Measurements from ENCODE around the gene CASK. TPM values are rescaled to one million over a fixed set of nuclear protein-coding genes. Genes with fewer than 3 reads are reported as not detected.

The CASK gene
- total RNA-seq, 1 donor from 2014 or later: 41.0 TPM

DNA sequence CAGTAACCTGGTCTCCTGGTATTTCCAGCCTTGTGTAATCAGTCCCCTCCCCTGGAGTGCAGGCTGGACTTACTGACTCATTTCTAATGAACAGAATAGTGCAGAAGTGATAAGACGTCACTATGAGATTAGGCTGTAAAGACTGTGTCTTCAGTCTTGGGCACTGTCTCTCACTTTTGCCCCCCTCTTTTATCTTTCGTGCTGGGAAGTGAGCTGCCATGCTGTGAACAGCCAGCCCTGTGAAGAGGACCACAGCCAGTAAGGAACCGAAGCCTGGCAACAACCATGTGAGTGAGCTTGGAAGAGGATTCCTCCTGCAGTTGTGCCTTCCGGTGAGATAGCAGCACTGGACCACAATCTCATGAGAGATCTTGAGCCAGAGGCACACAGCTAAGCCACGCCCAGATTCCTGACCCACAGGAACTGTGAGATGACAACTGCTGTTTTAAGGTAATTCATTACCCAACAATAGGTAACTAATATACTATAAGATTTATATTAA is 302.1 kb downstream of the CASK start:
- H3K36me3 ChIP-seq: no peaks in the 10 kb centered on the region
- H3K27me3 ChIP-seq: no peaks in the 10 kb centered on the region
- TF ChIP-seq, protein P1, sequence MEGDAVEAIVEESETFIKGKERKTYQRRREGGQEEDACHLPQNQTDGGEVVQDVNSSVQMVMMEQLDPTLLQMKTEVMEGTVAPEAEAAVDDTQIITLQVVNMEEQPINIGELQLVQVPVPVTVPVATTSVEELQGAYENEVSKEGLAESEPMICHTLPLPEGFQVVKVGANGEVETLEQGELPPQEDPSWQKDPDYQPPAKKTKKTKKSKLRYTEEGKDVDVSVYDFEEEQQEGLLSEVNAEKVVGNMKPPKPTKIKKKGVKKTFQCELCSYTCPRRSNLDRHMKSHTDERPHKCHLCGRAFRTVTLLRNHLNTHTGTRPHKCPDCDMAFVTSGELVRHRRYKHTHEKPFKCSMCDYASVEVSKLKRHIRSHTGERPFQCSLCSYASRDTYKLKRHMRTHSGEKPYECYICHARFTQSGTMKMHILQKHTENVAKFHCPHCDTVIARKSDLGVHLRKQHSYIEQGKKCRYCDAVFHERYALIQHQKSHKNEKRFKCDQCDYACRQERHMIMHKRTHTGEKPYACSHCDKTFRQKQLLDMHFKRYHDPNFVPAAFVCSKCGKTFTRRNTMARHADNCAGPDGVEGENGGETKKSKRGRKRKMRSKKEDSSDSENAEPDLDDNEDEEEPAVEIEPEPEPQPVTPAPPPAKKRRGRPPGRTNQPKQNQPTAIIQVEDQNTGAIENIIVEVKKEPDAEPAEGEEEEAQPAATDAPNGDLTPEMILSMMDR (IDR thresholded peaks at IDR 0.05): no peak
- no peak for TF ChIP-seq POLR2AphosphoS5 (IDR thresholded peaks at IDR 0.05; ENCODE audit: insufficient read depth in 1 of 2, low read depth in 1 of 2)
- TF ChIP-seq POLR2A (IDR thresholded peaks at IDR 0.05): no peak
- intact Hi-C loops (cut with DNase I): no loop called here
- no peaks in the 10 kb centered on the region for H3K9me3 ChIP-seq
- no peaks in the 10 kb centered on the region for H3K4me1 ChIP-seq
- no peak overlapping the region for H3K4me3 ChIP-seq
- H3K27ac ChIP-seq: no peak overlapping the region
- no peak for DNase-seq (ENCODE audit: extremely low spot score in 2 of 2)

DNA sequence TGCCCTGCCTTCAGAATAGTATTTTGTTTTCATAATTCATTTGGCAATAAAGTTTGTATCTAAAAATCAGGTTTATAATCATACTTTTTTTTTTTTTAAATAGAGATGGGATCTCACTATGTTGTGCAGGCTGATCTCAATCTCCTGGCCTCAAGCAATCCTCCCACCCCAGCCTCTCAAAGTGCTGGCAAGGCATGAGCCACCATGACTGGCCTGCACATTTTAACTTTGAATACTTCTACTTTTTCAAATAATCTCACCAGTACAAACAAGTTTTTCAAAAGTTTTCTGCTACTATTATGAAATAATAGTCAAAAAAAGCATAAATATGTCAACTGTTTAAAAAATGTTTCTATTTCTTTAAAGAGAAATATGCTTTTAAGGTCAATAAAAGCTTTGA is 304.1 kb downstream of the CASK start:
- H3K36me3 ChIP-seq: no peaks in the 10 kb centered on the region
- H3K27me3 ChIP-seq: no peaks in the 10 kb centered on the region
- TF ChIP-seq POLR2A (IDR thresholded peaks at IDR 0.05): no peak
- TF ChIP-seq POLR2AphosphoS5 (IDR thresholded peaks at IDR 0.05; ENCODE audit: insufficient read depth in 1 of 2, low read depth in 1 of 2): no peak
- TF ChIP-seq, protein P1 (IDR thresholded peaks at IDR 0.05): no peak
- no peak for DNase-seq (ENCODE audit: extremely low spot score in 2 of 2)
- H3K4me3 ChIP-seq: no peak overlapping the region
- H3K4me1 ChIP-seq: no peaks in the 10 kb centered on the region
- intact Hi-C loops (cut with DNase I): no loop called here
- no peaks in the 10 kb centered on the region for H3K9me3 ChIP-seq
- H3K27ac ChIP-seq: no peak overlapping the region

DNA sequence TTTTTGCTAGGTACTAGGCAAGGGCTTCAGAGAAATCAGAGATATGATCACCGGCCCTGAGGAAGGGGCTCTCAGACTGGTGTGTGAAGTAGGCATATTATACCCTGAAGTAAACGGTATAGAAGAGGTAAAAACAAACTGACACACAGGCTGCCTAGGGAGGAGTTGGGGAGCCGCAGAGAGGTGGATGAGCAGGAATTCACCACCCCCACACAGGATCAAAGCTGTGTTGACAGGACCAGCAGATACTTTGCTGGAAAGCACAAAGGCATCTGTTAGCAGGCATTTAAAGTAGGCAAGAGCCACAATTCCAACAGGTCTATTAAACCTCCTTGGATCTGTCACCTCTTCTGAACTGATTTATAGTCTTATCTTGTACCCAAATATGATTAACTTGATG is 306.4 kb downstream of the CASK start:
- H3K4me1 ChIP-seq: no peaks in the 10 kb centered on the region
- H3K27me3 ChIP-seq: no peaks in the 10 kb centered on the region
- H3K9me3 ChIP-seq: no peaks in the 10 kb centered on the region
- no peaks in the 10 kb centered on the region for H3K36me3 ChIP-seq
- DNase-seq (ENCODE audit: extremely low spot score in 2 of 2): no peak
- TF ChIP-seq POLR2A (IDR thresholded peaks at IDR 0.05) (no peak), POLR2AphosphoS5 (IDR thresholded peaks at IDR 0.05; ENCODE audit: insufficient read depth in 1 of 2, low read depth in 1 of 2) (no peak)
- TF ChIP-seq, protein P1 (IDR thresholded peaks at IDR 0.05): no peak
- intact Hi-C loops (cut with DNase I): no loop called here
- no peak overlapping the region for H3K4me3 ChIP-seq
- H3K27ac ChIP-seq: no peak overlapping the region

GRCh38 chrX:41616255-41616654 is 307.1 kb downstream of the CASK start:
- DNase-seq (ENCODE audit: extremely low spot score in 2 of 2): no peak
- no peak for TF ChIP-seq POLR2A (IDR thresholded peaks at IDR 0.05)
- no peak for TF ChIP-seq POLR2AphosphoS5 (IDR thresholded peaks at IDR 0.05; ENCODE audit: insufficient read depth in 1 of 2, low read depth in 1 of 2)
- TF ChIP-seq, protein P1 (IDR thresholded peaks at IDR 0.05): no peak
- no peak overlapping the region for H3K27ac ChIP-seq
- no peaks in the 10 kb centered on the region for H3K36me3 ChIP-seq
- no peaks in the 10 kb centered on the region for H3K4me1 ChIP-seq
- no peaks in the 10 kb centered on the region for H3K27me3 ChIP-seq
- intact Hi-C loops (cut with DNase I): no loop called here
- no peaks in the 10 kb centered on the region for H3K9me3 ChIP-seq
- no peak overlapping the region for H3K4me3 ChIP-seq

DNA sequence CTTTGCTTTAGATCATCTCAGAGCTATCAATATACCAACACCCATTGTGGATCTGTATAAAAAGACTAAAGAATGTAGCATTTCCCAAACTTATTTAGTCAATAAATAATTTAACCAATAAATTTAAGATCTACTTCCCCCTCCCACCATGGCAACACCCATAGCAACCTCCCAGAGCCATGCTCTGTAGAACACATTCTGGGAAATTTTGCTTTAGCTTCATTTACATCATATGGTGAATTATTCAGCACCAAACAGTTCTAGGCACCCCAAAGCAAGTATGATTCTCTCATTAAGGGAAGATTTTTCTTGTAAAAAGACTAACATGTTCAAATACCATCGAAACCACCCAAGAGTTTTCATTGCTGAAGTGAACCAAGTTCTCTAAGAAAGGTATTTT is 315.1 kb downstream of the CASK start:
- Histone ChIP-seq H3K4me3 (no peak overlapping the region), H3K27me3 (no peaks in the 10 kb centered on the region), H3K36me3 (no peaks in the 10 kb centered on the region), H3K4me1 (no peaks in the 10 kb centered on the region), H3K9me3 (no peaks in the 10 kb centered on the region), H3K27ac (no peak overlapping the region)
- no peak for TF ChIP-seq POLR2AphosphoS5 (IDR thresholded peaks at IDR 0.05; ENCODE audit: insufficient read depth in 1 of 2, low read depth in 1 of 2)
- TF ChIP-seq POLR2A (IDR thresholded peaks at IDR 0.05): no peak
- TF ChIP-seq, protein P1 (IDR thresholded peaks at IDR 0.05): no peak
- DNase-seq (ENCODE audit: extremely low spot score in 2 of 2): no peak
- intact Hi-C loops (cut with DNase I): no loop called here
